GM18951 (cell line): ENCODE measurements around the gene NTN1.
"Not testable (repeated sequence)": the region's sequence is repeated elsewhere in the genome, so short reads cannot be mapped to it uniquely, and the experiment has no call there.

ENCODE experiments used
- POLR2A ChIP-seq: IDR thresholded peaks from 4 replicates; pipeline ENCODE4 v1.6.1; 2011; ENCODE audit warnings: mild to moderate bottlenecking; ENCODE audit not compliant: insufficient read length, insufficient read depth; ENCODE audit errors: extremely low read depth
- in situ Hi-C: fragments of 300-500 bp; cut with MboI; formaldehyde crosslinking; loops from one replicate; pipeline ENCODE4 v1.12.0; 2022; ENCODE audit warnings: low sequenced_read_pairs, mixed read lengths, inconsistent platforms; ENCODE audit not compliant: unreplicated experiment

The NTN1 gene

GRCh38 chr17:9094193-9094592, 72.9 kb downstream of the NTN1 start:
- in situ Hi-C loops = no loop called here
- no peak for TF ChIP-seq POLR2A

GRCh38 chr17:9095390-9095789, 74.1 kb downstream of the NTN1 start:
- no peak for TF ChIP-seq POLR2A
- in situ Hi-C loops = no loop called here

- in situ Hi-C loops = no loop called here
- no peak for TF ChIP-seq POLR2A
Measured at GRCh38 chr17:9098242-9098825, 77.0 kb downstream of the NTN1 start.

- in situ Hi-C loops = no loop called here
Measured at GRCh38 chr17:9101356-9101755, 80.0 kb downstream of the NTN1 start.

GRCh38 chr17:9103193-9103592, 81.9 kb downstream of the NTN1 start:
- in situ Hi-C loops = not testable (repeated sequence)

More at GRCh38 chr17:9101356-9101755, 80.0 kb downstream of the NTN1 start:
- TF ChIP-seq POLR2A = no peak

- no peak for TF ChIP-seq POLR2A
Measured at GRCh38 chr17:9104370-9105041, 83.2 kb downstream of the NTN1 start.

GRCh38 chr17:9105068-9105868, 84.0 kb downstream of the NTN1 start:
- in situ Hi-C loops = no loop called here
- no peak for TF ChIP-seq POLR2A

More at GRCh38 chr17:9104370-9105041, 83.2 kb downstream of the NTN1 start:
- in situ Hi-C loops = no loop called here

- in situ Hi-C loops = not testable (repeated sequence)
Measured at GRCh38 chr17:9106278-9106677, 85.0 kb downstream of the NTN1 start.

GRCh38 chr17:9107527-9107926, 86.2 kb downstream of the NTN1 start:
- no peak for TF ChIP-seq POLR2A
- in situ Hi-C loops = no loop called here

- no peak for TF ChIP-seq POLR2A
Measured at GRCh38 chr17:9108146-9108545, 86.8 kb downstream of the NTN1 start.

GRCh38 chr17:9109933-9110332, 88.6 kb downstream of the NTN1 start:
- in situ Hi-C loops = no loop called here
- TF ChIP-seq POLR2A = no peak

More at GRCh38 chr17:9108146-9108545, 86.8 kb downstream of the NTN1 start:
- in situ Hi-C loops = no loop called here

GRCh38 chr17:9110501-9110900, 89.2 kb downstream of the NTN1 start:
- in situ Hi-C loops = no loop called here
- no peak for TF ChIP-seq POLR2A

GRCh38 chr17:9115214-9116191, 94.2 kb downstream of the NTN1 start:
- TF ChIP-seq POLR2A = no peak
- in situ Hi-C loops = no loop called here
